Endothelial cell of umbilical vein (primary cell): ENCODE results near the gene ASPSCR1. TPM values are rescaled to one million over a fixed set of nuclear protein-coding genes. Genes with fewer than 3 reads are reported as not detected.
A peak's percentile ranks its signal among the peaks of the same experiment; 100 is the strongest.

Source experiments
- BruUV-seq: library from RNA; stranded (reverse); fragments of 400-500 nt; replicated peaks from 2 replicates; lab custom pipeline; 2021; lab: Mats Ljungman, UMichigan
- CTCF ChIA-PET: fragments of 300-600, 350-600 bp; sonication (Branson Sonifier 250); formaldehyde crosslinking; loops from one replicate; lab custom pipeline; 2021; ENCODE audit warnings: antibody characterized with exemption, inconsistent platforms; lab: Charles Lee
- POLR2A ChIA-PET: fragments of 300-600, 350-600 bp; sonication (Branson Sonifier 250); formaldehyde crosslinking; loops from one replicate; lab custom pipeline; 2021; ENCODE audit warnings: antibody characterized with exemption, inconsistent platforms; lab: Charles Lee
- DNase-seq: peaks from one replicate; pipeline ENCODE4 v3.0.0-alpha.2; 2011; ENCODE audit warnings: low read depth, low spot score
- FAIRE-seq: peaks from 2 replicates; lab custom pipeline; 2011; peaks lifted over from hg19 to GRCh38; lab: Jason Lieb, UNC
- H2AFZ ChIP-seq: 2 replicates; pipeline ENCODE4 v1.6.0; 2012; ENCODE audit warnings: low read depth, low read length, control low read depth, inconsistent platforms
- H3K27ac ChIP-seq: 2 replicates; pipeline ENCODE4 v1.5.1; 2011; ENCODE audit warnings: low read depth, mild to moderate bottlenecking, control low read depth, low read length, moderate library complexity; ENCODE audit not compliant: insufficient read depth
- H3K27me3 ChIP-seq, 2 experiments: 2 replicates each; pipeline versions ENCODE4 v1.6.0 to v1.6.1; 2011; ENCODE audit warnings: low read length in 2 of 2, mixed read lengths in 1 of 2; ENCODE audit not compliant: control insufficient read depth in 2 of 2, insufficient read depth in 2 of 2
- H3K36me3 ChIP-seq, 2 experiments: 2 replicates in 1 of 2; 3 replicates in 1 of 2; pipeline ENCODE4 v1.5.1; 2011; ENCODE audit warnings: low read length in 2 of 2, mild to moderate bottlenecking in 1 of 2, moderate library complexity in 1 of 2; ENCODE audit not compliant: control insufficient read depth in 2 of 2, insufficient read depth in 2 of 2; ENCODE audit errors: extremely low read depth in 1 of 2
- H3K4me1 ChIP-seq: 3 replicates; pipeline ENCODE4 v1.5.1; 2011; ENCODE audit warnings: mild to moderate bottlenecking, low read length; ENCODE audit not compliant: control insufficient read depth, insufficient read depth; ENCODE audit errors: extremely low read depth
- H3K4me2 ChIP-seq: 2 replicates; pipeline ENCODE4 v1.6.1; 2011; ENCODE audit warnings: low read length, control low read depth, mixed read lengths; ENCODE audit not compliant: insufficient read depth
- H3K4me3 ChIP-seq, 3 experiments: fragments of 200-600 bp in 1 of 3; sonication (generic), shearing (Covaris generic) in 1 of 3; replicated peaks in 1 of 3; 2 replicates each; pipeline ENCODE4 v1.5.1; 2011 to 2016; ENCODE audit warnings: control low read depth in 3 of 3, low read length in 3 of 3, mild to moderate bottlenecking in 2 of 3, inconsistent platforms in 1 of 3, low read depth in 1 of 3, moderate library complexity in 1 of 3; ENCODE audit not compliant: insufficient read depth in 1 of 3
- H3K79me2 ChIP-seq: 2 replicates; pipeline ENCODE4 v1.6.0; 2012; ENCODE audit warnings: low read length, inconsistent platforms; ENCODE audit not compliant: control insufficient read depth, insufficient read depth
- H3K9ac ChIP-seq: replicated peaks from 2 replicates; pipeline ENCODE3; 2011; ENCODE audit warnings: low read length, control low read depth; ENCODE audit not compliant: insufficient read depth; ENCODE audit errors: extremely low read depth
- H3K9me1 ChIP-seq: replicated peaks from 3 replicates; pipeline ENCODE4 v1.6.0; 2011; ENCODE audit warnings: mild to moderate bottlenecking, low read length; ENCODE audit not compliant: control insufficient read depth, insufficient read depth; ENCODE audit errors: extremely low read depth
- H3K9me3 ChIP-seq: replicated peaks from 2 replicates; pipeline ENCODE4 v1.5.1; 2012; ENCODE audit warnings: low read length, inconsistent platforms; ENCODE audit not compliant: control insufficient read depth, insufficient read depth
- H4K20me1 ChIP-seq: replicated peaks from 2 replicates; pipeline ENCODE3; 2011; ENCODE audit warnings: mild to moderate bottlenecking, low read length; ENCODE audit not compliant: control insufficient read depth, insufficient read depth; ENCODE audit errors: extremely low read depth
- CTCF ChIP-seq, 2 donors: IDR thresholded peaks; 1 replicate in 1 of 2; 2 replicates in 1 of 2; pipeline ENCODE4 v1.5.1; 2011; ENCODE audit warnings: low read length in 2 of 2, mild to moderate bottlenecking in 2 of 2, moderate library complexity in 2 of 2, control low read depth in 1 of 2, inconsistent platforms in 1 of 2, low read depth in 1 of 2; ENCODE audit not compliant: insufficient read depth in 1 of 2; ENCODE audit errors: extremely low read depth in 1 of 2
- EZH2 ChIP-seq: IDR thresholded peaks from 2 replicates; pipeline ENCODE4 v1.6.1; 2012; ENCODE audit warnings: borderline replicate concordance, low read depth, mild to moderate bottlenecking, moderate library complexity, low read length, inconsistent platforms; ENCODE audit not compliant: severe bottlenecking
- FOS ChIP-seq: IDR thresholded peaks from 2 replicates; pipeline ENCODE4 v1.6.1; 2011; ENCODE audit warnings: mild to moderate bottlenecking, low read length, moderate library complexity, borderline replicate concordance; ENCODE audit not compliant: insufficient read depth
- GATA2 ChIP-seq: IDR thresholded peaks from 2 replicates; pipeline ENCODE4 v1.7.0; 2011; ENCODE audit warnings: low read depth, mild to moderate bottlenecking, moderate library complexity, mixed read lengths, low read length; ENCODE audit not compliant: insufficient read length, insufficient read depth
- JUN ChIP-seq: IDR thresholded peaks from 2 replicates; pipeline ENCODE4 v1.6.1; 2011; ENCODE audit warnings: borderline replicate concordance, low read depth; ENCODE audit not compliant: insufficient read length, insufficient read depth
- MAX ChIP-seq: IDR thresholded peaks from 2 replicates; pipeline ENCODE4 v1.6.1; 2011; ENCODE audit not compliant: insufficient read depth, insufficient read length
- MYC ChIP-seq: IDR thresholded peaks from one replicate; pipeline ENCODE4 v1.6.1; 2011; ENCODE audit warnings: mild to moderate bottlenecking, low read depth, low read length
- POLR2A ChIP-seq: IDR thresholded peaks from 2 replicates; pipeline ENCODE4 v1.6.1; 2012; ENCODE audit warnings: low read depth, mild to moderate bottlenecking, control low read depth, low read length
- POLR2AphosphoS5 ChIP-seq: IDR thresholded peaks from 2 replicates; pipeline ENCODE4 v1.6.1; 2012; ENCODE audit warnings: low read depth, mild to moderate bottlenecking, control low read depth, low read length, moderate library complexity; ENCODE audit not compliant: insufficient read depth
- dilution Hi-C: fragments of 300-500 bp; cut with MboI; formaldehyde crosslinking; loops from one replicate; pipeline ENCODE4 v1.15.0; 2019; ENCODE audit warnings: low sequenced_read_pairs; ENCODE audit not compliant: extremely low pct_ligation_motif_present
- intact Hi-C: fragments of 100-400 bp; cut with micrococcal nuclease; formaldehyde crosslinking; loops from one replicate; pipeline ENCODE4 v1.10.0; 2022
- polyA plus RNA-seq, 4 experiments: library from polyadenylated mRNA; depleted of rRNA in 3 of 4; stranded (reverse) in 3 of 4; unstranded in 1 of 4; fragments of >200 nt; gene quantifications; 2 replicates each; pipeline versions ENCODE4 v1.2.1 to v1.2.3, GENCODE V29; 2011 to 2012; ENCODE audit warnings: missing spikeins in 1 of 4
- total RNA-seq: library from RNA; stranded (reverse); gene quantifications from 2 replicates; pipeline ENCODE4 v1.2.3, GENCODE V29; 2021

The ASPSCR1 gene
- total and polyA plus RNA-seq, 2 donors (not counting 3 experiments of a cell fraction or from before 2014, with no cell fraction given) = 24.8 to 36.5 TPM

GRCh38 chr17:81967244-81967532 is 10.2 kb upstream of the ASPSCR1 start:
- Histone ChIP-seq H4K20me1 (no peaks in the 10 kb centered on the region), H3K79me2 (no peaks in the 10 kb centered on the region), H3K9me3 (no peaks in the 10 kb centered on the region), H3K36me3 (no peaks in the 10 kb centered on the region), H3K27ac (no peak overlapping the region), H3K4me3 (no peak overlapping the region), H2AFZ (no peak overlapping the region), H3K9me1 (no peaks in the 10 kb centered on the region), H3K9ac (no peak overlapping the region), H3K4me2 (no peak overlapping the region), H3K27me3 (peaks cover 21 to 22% of the 10 kb centered on the region in 2 experiments), H3K4me1 (no peaks in the 10 kb centered on the region)
- DNase-seq (no peak), FAIRE-seq (no peak)
- dilution Hi-C loops = no loop called here
- ChIA-PET POLR2A (no interaction called here), CTCF (interaction anchor here (1.6 to 2.4 kb wide), 2 partner anchors 9 to 53 kb away, joined by 3 to 7 read pairs; no protein-coding TSS in a partner anchor)
- no peak for TF ChIP-seq MAX
- BruUV-seq = no TSS peak
- intact Hi-C loops = no loop called here

- no peak overlapping the region for H3K4me3 ChIP-seq
- no peak for TF ChIP-seq JUN
- TF ChIP-seq FOS = no peak
- no peak for TF ChIP-seq POLR2AphosphoS5
- TF ChIP-seq GATA2 = no peak
- TF ChIP-seq MYC = no peak
- TF ChIP-seq CTCF (IDR thresholded peaks at IDR 0.05; ENCODE audit: extremely low read depth in 1 of 2, insufficient read depth in 1 of 2, low read depth in 1 of 2, low read length in 2 of 2) = no peak
- TF ChIP-seq POLR2A = no peak
- no peak for TF ChIP-seq MAX
- TF ChIP-seq EZH2 = no peak
- no TSS peak for BruUV-seq
- H3K9ac ChIP-seq = no peak overlapping the region
- intact Hi-C loops = no loop called here
- peak overlapping the region; percentile 38 for H2AFZ ChIP-seq
- H4K20me1 ChIP-seq = no peaks in the 10 kb centered on the region
- H3K4me1 ChIP-seq = no peaks in the 10 kb centered on the region
- no peaks in the 10 kb centered on the region for H3K9me1 ChIP-seq
- no peak overlapping the region for H3K4me2 ChIP-seq
- DNase-seq = no peak
- no peaks in the 10 kb centered on the region for H3K36me3 ChIP-seq
- no peak overlapping the region for H3K27ac ChIP-seq
- dilution Hi-C loops = no loop called here
- H3K27me3 ChIP-seq = peaks cover 15 to 16% of the 10 kb centered on the region in 2 experiments
- H3K79me2 ChIP-seq = no peaks in the 10 kb centered on the region
- ChIA-PET POLR2A (no interaction called here), CTCF (interaction anchor here (1.6 to 2.4 kb wide), 4 partner anchors 9 to 54 kb away, joined by 3 to 7 read pairs (median 5); no protein-coding TSS in a partner anchor)
- H3K9me3 ChIP-seq = no peaks in the 10 kb centered on the region
- no peak for FAIRE-seq
Measured at GRCh38 chr17:81967533-81968395, 9.7 kb upstream of the ASPSCR1 start.
